Measurements from ENCODE around the gene MYRIP.

DNA sequence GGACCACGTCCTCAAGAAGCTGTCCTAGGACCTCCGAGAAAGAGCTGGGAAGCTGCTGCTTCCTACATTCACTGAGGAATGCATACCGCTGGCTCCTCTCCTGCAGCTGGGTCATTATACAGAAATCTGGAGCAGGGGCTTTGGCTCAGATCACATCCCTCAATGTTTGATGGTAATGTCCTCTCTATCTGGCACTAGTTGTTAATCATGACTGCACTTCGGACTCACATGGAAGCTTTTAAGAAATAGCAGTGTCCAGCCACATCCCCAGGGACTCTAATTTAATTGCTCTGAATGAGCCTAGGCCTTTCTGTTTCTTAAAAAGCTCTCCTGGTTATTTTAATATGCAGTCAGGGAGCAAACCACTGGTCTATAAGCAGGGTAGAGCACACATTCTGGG is 25.7 kb upstream of the MYRIP start:
- no peak for TF ChIP-seq EZH2 (IDR thresholded peaks at IDR 0.05)
- no peak for TF ChIP-seq POLR2AphosphoS5 (IDR thresholded peaks at IDR 0.05; ENCODE audit: borderline replicate concordance, low read depth, low read length)
- TF ChIP-seq FOXP2 (optimal IDR thresholded peaks at IDR 0.05; ENCODE audit: control extremely low read depth, extremely low read length, insufficient read depth) = no peak
